Measurements from ENCODE around the gene TAS1R2.

TAS1R2 gene

DNA sequence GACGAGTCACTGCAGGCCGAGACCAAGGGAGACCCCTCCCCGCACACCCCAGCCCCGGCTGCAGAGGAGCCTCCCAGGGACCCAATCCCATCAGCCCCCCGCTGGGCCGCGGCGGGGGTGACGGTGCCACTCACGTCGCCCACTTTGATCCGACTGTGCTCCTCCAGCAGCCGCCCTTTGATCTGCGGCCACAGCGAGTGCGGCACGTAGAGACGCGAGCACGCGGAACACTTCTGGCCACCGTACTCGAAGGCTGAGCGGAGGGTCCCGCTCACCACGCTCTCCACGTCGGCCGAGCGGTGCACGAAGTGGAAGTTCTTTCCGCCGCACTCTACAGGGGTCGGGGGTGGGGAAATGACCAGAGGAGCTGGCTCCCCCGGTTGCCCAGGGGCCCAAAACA, 17.8 kb upstream of the TAS1R2 start:
- Histone ChIP-seq H3K27ac (replicated peaks) (no peak overlapping the region), H3K4me3 (replicated peaks; ENCODE audit: insufficient read depth, low read length) (no peak overlapping the region), H3K27me3 (ENCODE audit: insufficient read depth, poor library complexity, severe bottlenecking) (no peaks in the 10 kb centered on the region)
- TF ChIP-seq, protein P1, sequence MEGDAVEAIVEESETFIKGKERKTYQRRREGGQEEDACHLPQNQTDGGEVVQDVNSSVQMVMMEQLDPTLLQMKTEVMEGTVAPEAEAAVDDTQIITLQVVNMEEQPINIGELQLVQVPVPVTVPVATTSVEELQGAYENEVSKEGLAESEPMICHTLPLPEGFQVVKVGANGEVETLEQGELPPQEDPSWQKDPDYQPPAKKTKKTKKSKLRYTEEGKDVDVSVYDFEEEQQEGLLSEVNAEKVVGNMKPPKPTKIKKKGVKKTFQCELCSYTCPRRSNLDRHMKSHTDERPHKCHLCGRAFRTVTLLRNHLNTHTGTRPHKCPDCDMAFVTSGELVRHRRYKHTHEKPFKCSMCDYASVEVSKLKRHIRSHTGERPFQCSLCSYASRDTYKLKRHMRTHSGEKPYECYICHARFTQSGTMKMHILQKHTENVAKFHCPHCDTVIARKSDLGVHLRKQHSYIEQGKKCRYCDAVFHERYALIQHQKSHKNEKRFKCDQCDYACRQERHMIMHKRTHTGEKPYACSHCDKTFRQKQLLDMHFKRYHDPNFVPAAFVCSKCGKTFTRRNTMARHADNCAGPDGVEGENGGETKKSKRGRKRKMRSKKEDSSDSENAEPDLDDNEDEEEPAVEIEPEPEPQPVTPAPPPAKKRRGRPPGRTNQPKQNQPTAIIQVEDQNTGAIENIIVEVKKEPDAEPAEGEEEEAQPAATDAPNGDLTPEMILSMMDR (IDR thresholded peaks at IDR 0.05; ENCODE audit: insufficient read depth, low read length), result no peak
- TF ChIP-seq SPI1 (IDR thresholded peaks at IDR 0.05; ENCODE audit: borderline replicate concordance, low read depth), result no peak
- TF ChIP-seq, protein P2, sequence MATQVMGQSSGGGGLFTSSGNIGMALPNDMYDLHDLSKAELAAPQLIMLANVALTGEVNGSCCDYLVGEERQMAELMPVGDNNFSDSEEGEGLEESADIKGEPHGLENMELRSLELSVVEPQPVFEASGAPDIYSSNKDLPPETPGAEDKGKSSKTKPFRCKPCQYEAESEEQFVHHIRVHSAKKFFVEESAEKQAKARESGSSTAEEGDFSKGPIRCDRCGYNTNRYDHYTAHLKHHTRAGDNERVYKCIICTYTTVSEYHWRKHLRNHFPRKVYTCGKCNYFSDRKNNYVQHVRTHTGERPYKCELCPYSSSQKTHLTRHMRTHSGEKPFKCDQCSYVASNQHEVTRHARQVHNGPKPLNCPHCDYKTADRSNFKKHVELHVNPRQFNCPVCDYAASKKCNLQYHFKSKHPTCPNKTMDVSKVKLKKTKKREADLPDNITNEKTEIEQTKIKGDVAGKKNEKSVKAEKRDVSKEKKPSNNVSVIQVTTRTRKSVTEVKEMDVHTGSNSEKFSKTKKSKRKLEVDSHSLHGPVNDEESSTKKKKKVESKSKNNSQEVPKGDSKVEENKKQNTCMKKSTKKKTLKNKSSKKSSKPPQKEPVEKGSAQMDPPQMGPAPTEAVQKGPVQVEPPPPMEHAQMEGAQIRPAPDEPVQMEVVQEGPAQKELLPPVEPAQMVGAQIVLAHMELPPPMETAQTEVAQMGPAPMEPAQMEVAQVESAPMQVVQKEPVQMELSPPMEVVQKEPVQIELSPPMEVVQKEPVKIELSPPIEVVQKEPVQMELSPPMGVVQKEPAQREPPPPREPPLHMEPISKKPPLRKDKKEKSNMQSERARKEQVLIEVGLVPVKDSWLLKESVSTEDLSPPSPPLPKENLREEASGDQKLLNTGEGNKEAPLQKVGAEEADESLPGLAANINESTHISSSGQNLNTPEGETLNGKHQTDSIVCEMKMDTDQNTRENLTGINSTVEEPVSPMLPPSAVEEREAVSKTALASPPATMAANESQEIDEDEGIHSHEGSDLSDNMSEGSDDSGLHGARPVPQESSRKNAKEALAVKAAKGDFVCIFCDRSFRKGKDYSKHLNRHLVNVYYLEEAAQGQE (IDR thresholded peaks at IDR 0.05; ENCODE audit: insufficient replicate concordance, low read depth), result no peak
- TF ChIP-seq POLR2AphosphoS5 (IDR thresholded peaks at IDR 0.05; ENCODE audit: low read depth), result no peak
- no peak for TF ChIP-seq GABPA (IDR thresholded peaks at IDR 0.05; ENCODE audit: low read depth)
- DNase-seq (ENCODE audit: low read depth in 1 of 2, low spot score in 1 of 2), result no peak

DNA sequence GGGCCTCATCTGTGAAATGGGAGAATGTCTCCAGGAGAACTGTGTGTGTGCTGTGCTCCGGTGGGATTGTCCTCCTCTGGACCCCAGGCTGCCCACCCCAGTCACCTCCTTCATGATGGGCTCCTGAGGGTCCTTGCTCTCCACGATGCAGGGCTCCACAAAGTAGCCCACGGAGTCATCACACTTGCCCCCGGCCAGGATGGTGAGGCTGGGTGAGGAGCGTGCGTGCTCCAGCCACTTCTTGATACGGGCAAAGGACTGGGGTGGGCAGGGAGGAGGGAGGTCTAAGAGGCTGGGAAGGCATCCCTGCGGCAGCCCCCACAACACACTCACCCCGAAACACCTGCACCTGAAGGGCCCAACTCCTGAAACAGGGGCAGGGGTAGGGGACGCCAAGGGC, 16.8 kb upstream of the TAS1R2 start:
- Histone ChIP-seq H3K4me3 (replicated peaks; ENCODE audit: insufficient read depth, low read length) (no peak overlapping the region), H3K27ac (replicated peaks) (no peak overlapping the region), H3K27me3 (ENCODE audit: insufficient read depth, poor library complexity, severe bottlenecking) (no peaks in the 10 kb centered on the region)
- DNase-seq (ENCODE audit: low read depth in 1 of 2, low spot score in 1 of 2), result no peak
- TF ChIP-seq, protein P1 (IDR thresholded peaks at IDR 0.05; ENCODE audit: insufficient read depth, low read length), result no peak
- TF ChIP-seq, protein P2 (IDR thresholded peaks at IDR 0.05; ENCODE audit: insufficient replicate concordance, low read depth), result no peak
- TF ChIP-seq GABPA (IDR thresholded peaks at IDR 0.05; ENCODE audit: low read depth) (no peak), SPI1 (IDR thresholded peaks at IDR 0.05; ENCODE audit: borderline replicate concordance, low read depth) (no peak), POLR2AphosphoS5 (IDR thresholded peaks at IDR 0.05; ENCODE audit: low read depth) (no peak)

DNA sequence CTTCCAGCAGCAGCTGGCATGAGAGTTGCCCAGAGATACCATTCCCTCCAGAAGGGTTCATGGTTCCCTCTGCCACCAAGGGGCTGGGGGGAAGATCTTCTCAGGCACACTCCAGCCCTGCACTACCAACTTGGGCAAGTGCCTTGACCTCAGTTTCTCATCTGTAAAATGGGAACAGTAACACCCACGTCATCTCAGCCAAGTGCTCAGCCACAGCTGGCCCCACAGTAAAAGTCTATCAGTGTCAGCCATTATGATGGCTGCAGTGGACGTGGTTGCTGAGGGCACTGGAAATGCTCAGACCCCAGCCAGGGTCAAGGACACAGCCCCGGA, 16.3 kb upstream of the TAS1R2 start:
- Histone ChIP-seq H3K27me3 (ENCODE audit: insufficient read depth, poor library complexity, severe bottlenecking) (no peaks in the 10 kb centered on the region), H3K27ac (replicated peaks) (no peak overlapping the region), H3K4me3 (replicated peaks; ENCODE audit: insufficient read depth, low read length) (no peak overlapping the region)
- TF ChIP-seq POLR2AphosphoS5 (IDR thresholded peaks at IDR 0.05; ENCODE audit: low read depth) (no peak), SPI1 (IDR thresholded peaks at IDR 0.05; ENCODE audit: borderline replicate concordance, low read depth) (no peak), GABPA (IDR thresholded peaks at IDR 0.05; ENCODE audit: low read depth) (no peak)
- TF ChIP-seq, protein P2 (IDR thresholded peaks at IDR 0.05; ENCODE audit: insufficient replicate concordance, low read depth), result no peak
- TF ChIP-seq, protein P1 (IDR thresholded peaks at IDR 0.05; ENCODE audit: insufficient read depth, low read length), result no peak
- DNase-seq (ENCODE audit: low read depth in 1 of 2, low spot score in 1 of 2), result no peak

Measured in HL-60 (cell line).